Activated naive CD4-positive, alpha-beta T cell treated with anti-CD3 and anti-CD28 coated beads, Interleukin-2, amount 50 U/mL, for 24 hours (primary cell): ENCODE results near the gene FANCC.
"Not testable (repeated sequence)": the region's sequence is repeated elsewhere in the genome, so short reads cannot be mapped to it uniquely, and the experiment has no call there.

Source experiments
- H3K27ac Mint-ChIP-seq: one replicate; pipeline ENCODE4 v1.8.0; 2021; ENCODE audit warnings: mild to moderate bottlenecking, mixed read lengths
- H3K27me3 Mint-ChIP-seq: one replicate; pipeline ENCODE4 v1.8.0; 2021; ENCODE audit warnings: mixed read lengths
- H3K36me3 Mint-ChIP-seq: one replicate; pipeline ENCODE4 v1.8.0; 2021; ENCODE audit warnings: mixed read lengths
- H3K4me1 Mint-ChIP-seq: one replicate; pipeline ENCODE4 v1.8.0; 2021; ENCODE audit warnings: mixed read lengths
- H3K4me3 Mint-ChIP-seq: one replicate; pipeline ENCODE4 v1.8.0; 2021; ENCODE audit warnings: mild to moderate bottlenecking, mixed read lengths
- H3K9me3 Mint-ChIP-seq: one replicate; pipeline ENCODE4 v1.8.0; 2021; ENCODE audit warnings: mixed read lengths

FANCC gene

GRCh38 chr9:95341293-95341962, 23.9 kb upstream of the FANCC start:
- peaks cover 11% of the 10 kb centered on the region for H3K4me1 Mint-ChIP-seq
- no peak overlapping the region for H3K4me3 Mint-ChIP-seq
- peaks cover 2% of the 10 kb centered on the region for H3K27me3 Mint-ChIP-seq
- no peaks in the 10 kb centered on the region for H3K9me3 Mint-ChIP-seq
- no peak overlapping the region for H3K27ac Mint-ChIP-seq
- H3K36me3 Mint-ChIP-seq, result no peaks in the 10 kb centered on the region

GRCh38 chr9:95338243-95338642, 20.7 kb upstream of the FANCC start:
- H3K36me3 Mint-ChIP-seq, result no peaks in the 10 kb centered on the region
- no peak overlapping the region for H3K4me3 Mint-ChIP-seq
- peaks cover 2% of the 10 kb centered on the region for H3K4me1 Mint-ChIP-seq
- no peaks in the 10 kb centered on the region for H3K27me3 Mint-ChIP-seq
- no peaks in the 10 kb centered on the region for H3K9me3 Mint-ChIP-seq
- no peak overlapping the region for H3K27ac Mint-ChIP-seq

DNA sequence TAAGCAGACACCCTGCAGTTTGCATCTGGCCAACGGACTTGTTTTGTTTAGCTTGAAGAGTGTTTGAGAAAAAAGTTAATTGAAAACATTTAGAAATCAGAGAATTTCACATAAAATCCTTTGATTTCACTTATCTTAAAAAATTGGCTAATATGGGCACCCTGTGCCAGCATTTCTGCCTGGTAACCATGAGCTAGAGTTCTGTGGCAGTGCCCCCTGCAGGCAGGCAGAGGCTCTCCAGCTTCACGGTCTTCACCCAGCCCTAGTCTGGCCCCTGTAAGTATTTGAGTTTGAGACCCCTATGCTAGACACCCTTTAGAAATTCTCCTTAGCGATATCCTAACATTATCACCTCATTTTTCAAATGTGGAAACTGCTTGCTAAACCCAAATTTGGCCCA, 18.8 kb upstream of the FANCC start:
- Mint-ChIP-seq H3K27me3 (no peaks in the 10 kb centered on the region), H3K27ac (no peak overlapping the region), H3K36me3 (no peaks in the 10 kb centered on the region), H3K9me3 (no peaks in the 10 kb centered on the region), H3K4me1 (no peaks in the 10 kb centered on the region), H3K4me3 (no peak overlapping the region)

DNA sequence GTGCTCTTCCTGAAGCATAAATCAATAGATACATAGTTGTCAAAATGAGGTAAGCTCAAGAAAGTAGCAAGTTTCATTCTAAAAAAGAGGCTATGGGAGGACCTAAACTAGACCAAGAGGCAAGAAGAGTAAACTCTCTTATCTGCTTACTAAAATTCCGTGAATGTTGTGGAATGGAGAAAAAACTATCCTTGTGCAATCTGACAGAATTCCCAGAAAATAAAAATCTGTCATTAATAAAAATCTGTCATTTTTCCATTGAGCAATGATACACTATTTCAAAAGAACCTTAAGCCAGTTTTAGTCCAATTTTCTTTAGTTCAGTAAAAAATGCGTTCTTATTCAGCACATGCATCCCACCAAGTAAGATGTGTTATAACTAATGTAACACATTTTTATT, 15.9 kb upstream of the FANCC start:
- Mint-ChIP-seq H3K4me1 (no peaks in the 10 kb centered on the region), H3K36me3 (no peaks in the 10 kb centered on the region), H3K27ac (no peak overlapping the region), H3K27me3 (peaks cover 3% of the 10 kb centered on the region), H3K9me3 (no peaks in the 10 kb centered on the region), H3K4me3 (no peak overlapping the region)

- Mint-ChIP-seq H3K4me3 (no peak overlapping the region), H3K4me1 (no peaks in the 10 kb centered on the region), H3K27me3 (peaks cover 3% of the 10 kb centered on the region), H3K36me3 (no peaks in the 10 kb centered on the region), H3K27ac (no peak overlapping the region), H3K9me3 (no peaks in the 10 kb centered on the region)
These were observed 15.4 kb upstream of the FANCC start for GRCh38 chr9:95332860-95333259.

DNA sequence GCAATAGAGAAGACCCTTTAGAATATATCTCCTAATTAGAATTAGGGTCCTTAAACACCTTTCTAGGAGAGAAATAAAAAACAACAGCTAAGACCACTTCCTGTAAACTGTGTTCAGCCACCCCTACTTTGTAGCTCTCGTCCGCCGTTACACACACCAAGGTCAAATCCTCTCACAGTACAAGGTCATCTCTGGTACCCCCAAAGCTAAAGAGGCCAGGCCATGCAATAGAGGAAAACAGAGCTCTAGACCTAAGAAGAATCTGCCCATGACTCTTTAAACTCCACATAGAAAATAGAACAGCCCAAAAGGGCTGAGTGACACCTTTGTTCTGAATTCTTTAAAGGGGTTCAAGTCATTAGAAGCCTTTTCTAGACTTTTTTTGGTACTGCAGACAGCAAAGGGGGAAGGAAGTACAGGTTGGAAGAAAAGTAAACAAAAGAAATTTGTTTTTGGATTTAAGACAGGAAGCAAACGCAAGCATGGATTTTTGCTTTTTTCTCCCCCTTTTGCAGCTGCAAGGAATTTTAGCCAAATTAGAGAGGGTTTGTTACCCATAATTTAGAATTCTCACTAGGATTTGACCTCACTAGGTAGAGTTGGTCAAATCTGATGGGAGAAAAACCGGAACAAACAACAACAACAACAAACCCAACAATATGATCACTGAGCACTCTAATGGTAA, 13.4 kb upstream of the FANCC start:
- H3K36me3 Mint-ChIP-seq, result peaks cover 2% of the 10 kb centered on the region
- no peak overlapping the region for H3K27ac Mint-ChIP-seq
- H3K4me3 Mint-ChIP-seq, result no peak overlapping the region
- no peaks in the 10 kb centered on the region for H3K4me1 Mint-ChIP-seq
- H3K27me3 Mint-ChIP-seq, result peaks cover 3% of the 10 kb centered on the region
- H3K9me3 Mint-ChIP-seq, result no peaks in the 10 kb centered on the region

- H3K36me3 Mint-ChIP-seq, result not testable (repeated sequence)
These were observed 11.6 kb upstream of the FANCC start for GRCh38 chr9:95329061-95329460.

GRCh38 chr9:95327239-95327865, 9.8 kb upstream of the FANCC start:
- Mint-ChIP-seq H3K9me3 (no peaks in the 10 kb centered on the region), H3K27ac (no peak overlapping the region), H3K4me1 (peaks cover 3% of the 10 kb centered on the region), H3K36me3 (peaks cover 2% of the 10 kb centered on the region), H3K27me3 (peaks cover 3% of the 10 kb centered on the region), H3K4me3 (no peak overlapping the region)

More at GRCh38 chr9:95329061-95329460, 11.6 kb upstream of the FANCC start:
- H3K27ac Mint-ChIP-seq, H3K4me1 Mint-ChIP-seq, H3K9me3 Mint-ChIP-seq, H3K27me3 Mint-ChIP-seq, H3K4me3 Mint-ChIP-seq: not testable (repeated sequence)

DNA sequence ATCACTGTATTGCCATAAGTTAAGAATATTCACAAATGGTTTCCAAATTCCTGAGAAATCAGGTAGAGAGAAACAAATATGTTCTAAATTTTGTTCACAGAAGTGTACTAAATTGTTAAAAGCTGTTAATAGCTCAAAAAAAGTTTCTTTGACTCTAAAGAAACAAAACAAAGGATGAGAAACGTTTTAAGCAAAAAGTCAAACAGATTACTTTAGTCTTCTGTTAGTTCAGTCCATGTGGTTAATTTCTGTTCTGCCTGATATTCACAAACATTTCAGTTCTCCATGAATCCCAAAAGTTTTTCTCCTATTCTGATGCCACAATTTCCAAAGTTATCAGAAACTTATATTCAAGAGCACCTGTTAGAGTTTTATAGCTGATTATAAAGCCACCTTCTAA, 7.7 kb upstream of the FANCC start:
- peaks cover 2% of the 10 kb centered on the region for H3K36me3 Mint-ChIP-seq
- H3K27me3 Mint-ChIP-seq, result no peaks in the 10 kb centered on the region
- H3K4me3 Mint-ChIP-seq, result no peak overlapping the region
- no peaks in the 10 kb centered on the region for H3K9me3 Mint-ChIP-seq
- H3K27ac Mint-ChIP-seq, result no peak overlapping the region
- peaks cover 3% of the 10 kb centered on the region for H3K4me1 Mint-ChIP-seq

DNA sequence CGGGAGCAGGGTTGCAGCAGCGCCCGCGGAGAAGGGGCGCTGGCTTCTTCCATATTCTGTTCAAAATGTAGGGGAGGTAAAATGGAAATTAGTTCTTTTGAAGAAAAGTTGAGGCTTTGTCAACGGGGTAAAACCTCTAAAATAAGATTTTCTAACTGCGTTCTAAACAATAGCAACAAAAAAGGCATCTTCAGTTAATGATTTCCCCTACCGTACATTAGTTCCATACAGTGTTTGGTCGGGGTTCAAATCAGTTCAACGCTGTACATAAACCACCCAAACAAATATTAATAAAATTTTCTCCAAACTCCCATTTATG, 343 bp upstream of the FANCC start:
- Mint-ChIP-seq H3K4me1 (peaks cover 13% of the 10 kb centered on the region), H3K9me3 (no peaks in the 10 kb centered on the region), H3K4me3 (peak overlapping the region; percentile 93), H3K27me3 (peaks cover 5% of the 10 kb centered on the region), H3K27ac (peak overlapping the region; percentile 95), H3K36me3 (no peaks in the 10 kb centered on the region)

DNA sequence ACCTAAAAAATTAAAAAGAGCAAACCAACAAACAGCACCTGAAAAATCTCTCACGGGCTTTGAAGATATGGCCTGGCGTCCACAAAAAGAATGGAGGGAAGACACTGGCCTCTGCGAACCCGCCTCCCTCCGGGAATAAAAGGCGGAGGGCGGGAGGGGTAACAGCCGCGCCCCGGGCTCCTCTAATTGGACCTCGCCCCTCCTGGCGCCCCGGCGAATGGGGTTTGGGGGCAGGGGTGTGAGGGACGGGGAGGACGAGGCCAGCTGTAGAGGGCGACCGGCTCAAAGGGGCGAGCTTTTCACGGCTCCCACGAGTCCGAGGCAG, 753 bp downstream of the FANCC start:
- Mint-ChIP-seq H3K9me3 (no peaks in the 10 kb centered on the region), H3K27ac (peak overlapping the region; percentile 86), H3K27me3 (peaks cover 8% of the 10 kb centered on the region), H3K36me3 (no peaks in the 10 kb centered on the region), H3K4me1 (peaks cover 12% of the 10 kb centered on the region), H3K4me3 (peak overlapping the region; percentile 93)

- H3K36me3 Mint-ChIP-seq, result no peaks in the 10 kb centered on the region
- H3K4me1 Mint-ChIP-seq, result peaks cover 12% of the 10 kb centered on the region
- peaks cover 8% of the 10 kb centered on the region for H3K27me3 Mint-ChIP-seq
- H3K4me3 Mint-ChIP-seq, result peak overlapping the region; percentile 93
- H3K27ac Mint-ChIP-seq, result peak overlapping the region; percentile 86
- H3K9me3 Mint-ChIP-seq, result no peaks in the 10 kb centered on the region
These were observed 1.2 kb downstream of the FANCC start for GRCh38 chr9:95316274-95316673.

- H3K4me3 Mint-ChIP-seq, result no peak overlapping the region
- no peak overlapping the region for H3K27ac Mint-ChIP-seq
- peaks cover 8% of the 10 kb centered on the region for H3K27me3 Mint-ChIP-seq
- H3K36me3 Mint-ChIP-seq, result no peaks in the 10 kb centered on the region
- no peaks in the 10 kb centered on the region for H3K9me3 Mint-ChIP-seq
- H3K4me1 Mint-ChIP-seq, result peaks cover 12% of the 10 kb centered on the region
These were observed 2.3 kb downstream of the FANCC start for GRCh38 chr9:95315108-95315746.

DNA sequence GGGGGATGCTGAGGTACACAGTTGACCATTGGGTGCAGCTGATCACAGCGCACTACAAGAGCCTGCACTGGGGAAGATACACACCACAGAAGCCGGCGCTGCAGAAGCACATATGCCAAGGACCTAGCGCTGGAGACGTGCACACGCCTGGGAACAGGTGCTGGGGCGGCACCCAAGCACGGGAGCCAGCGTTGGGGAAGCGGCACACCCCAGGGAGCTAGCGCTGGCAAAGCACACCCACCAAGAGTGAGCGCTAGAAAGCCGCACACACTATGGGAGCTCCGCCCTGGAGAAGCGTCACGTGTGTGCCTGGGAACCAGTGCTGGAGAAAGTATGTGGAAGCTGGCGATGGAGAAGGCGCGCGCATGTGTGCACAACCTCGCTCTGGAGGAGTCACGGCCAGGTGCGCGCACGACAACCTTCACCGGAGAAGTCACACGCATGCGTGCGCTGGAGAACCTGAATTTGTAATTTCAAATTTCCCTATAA, 4.5 kb downstream of the FANCC start:
- H3K36me3 Mint-ChIP-seq, result no peaks in the 10 kb centered on the region
- H3K9me3 Mint-ChIP-seq, result no peaks in the 10 kb centered on the region
- peaks cover 12% of the 10 kb centered on the region for H3K4me1 Mint-ChIP-seq
- peak overlapping the region; percentile 47 for H3K4me3 Mint-ChIP-seq
- peaks cover 8% of the 10 kb centered on the region for H3K27me3 Mint-ChIP-seq
- no peak overlapping the region for H3K27ac Mint-ChIP-seq

DNA sequence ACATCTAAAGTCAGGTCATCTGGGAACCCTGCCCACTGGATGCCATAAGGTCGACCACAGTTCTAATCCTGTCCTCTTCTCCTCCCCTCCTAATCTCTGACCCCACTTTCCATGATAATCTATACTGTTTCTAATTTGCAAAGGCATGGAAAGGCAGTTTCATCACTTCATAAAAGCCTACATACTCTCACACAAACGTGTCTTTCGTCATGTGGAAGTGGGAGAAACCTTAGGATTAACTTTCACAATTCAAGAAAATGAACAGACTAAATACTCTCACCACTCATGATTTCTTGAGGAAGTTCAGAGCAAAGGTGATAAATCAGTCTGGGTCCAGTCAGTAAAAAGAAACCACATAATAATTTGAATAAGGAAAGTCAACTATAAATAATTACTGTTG, 5.5 kb downstream of the FANCC start:
- no peak overlapping the region for H3K27ac Mint-ChIP-seq

GRCh38 chr9:95307538-95307937, 10.0 kb downstream of the FANCC start:
- H3K36me3 Mint-ChIP-seq, result no peaks in the 10 kb centered on the region
- H3K4me1 Mint-ChIP-seq, result peaks cover 19% of the 10 kb centered on the region
- H3K27me3 Mint-ChIP-seq, result peaks cover 2% of the 10 kb centered on the region
- H3K4me3 Mint-ChIP-seq, result no peak overlapping the region
- H3K27ac Mint-ChIP-seq, result no peak overlapping the region
- no peaks in the 10 kb centered on the region for H3K9me3 Mint-ChIP-seq

More for the DNA sequence above, 5.5 kb downstream of the FANCC start:
- Mint-ChIP-seq H3K4me1 (peaks cover 12% of the 10 kb centered on the region), H3K36me3 (no peaks in the 10 kb centered on the region), H3K27me3 (peaks cover 8% of the 10 kb centered on the region), H3K4me3 (no peak overlapping the region), H3K9me3 (no peaks in the 10 kb centered on the region)
